Transverse colon (tissue), 4 donors: Measurements from ENCODE around the gene BICRA. TPM values are rescaled to one million over a fixed set of nuclear protein-coding genes. Genes with fewer than 3 reads are reported as not detected.

Experiments
- DNase-seq: peaks from one replicate; pipeline ENCODE4 v3.0.0-alpha.2; 2019
- H3K27ac ChIP-seq, 4 donors: fragments of 200-600 bp; sonication (generic); 2 replicates each; pipeline ENCODE4 v1.5.1; 2016 to 2018; ENCODE audit warnings: inconsistent platforms in 4 of 4
- H3K27me3 ChIP-seq: fragments of 200-600 bp; sonication (generic); 2 replicates; pipeline ENCODE4 v1.5.1; 2017; ENCODE audit warnings: inconsistent platforms
- H3K36me3 ChIP-seq, 4 donors: fragments of 200-600 bp; sonication (generic); 2 replicates each; pipeline ENCODE4 v1.5.1; 2017 to 2019; ENCODE audit warnings: inconsistent platforms in 4 of 4
- H3K4me1 ChIP-seq, 4 donors: fragments of 200-600 bp; sonication (generic); 2 replicates each; pipeline ENCODE4 v1.5.1; 2017 to 2020; ENCODE audit warnings: inconsistent platforms in 4 of 4
- H3K4me3 ChIP-seq, 4 donors: fragments of 200-600 bp; sonication (generic); 1 replicate in 1 of 4; 2 replicates in 3 of 4; pipeline versions ENCODE4 v1.5.1 to v1.6.1; 2017 to 2019; ENCODE audit warnings: inconsistent platforms in 4 of 4
- H3K9me3 ChIP-seq, 2 donors: fragments of 200-600 bp; sonication (generic); 2 replicates each; pipeline ENCODE4 v1.5.1; 2017 to 2019; ENCODE audit warnings: inconsistent platforms in 2 of 2
- EP300 ChIP-seq: sonication (generic); formaldehyde crosslinking; IDR thresholded peaks from one replicate; pipeline ENCODE4 v1.6.1; 2017; ENCODE audit warnings: antibody characterized with exemption, low read depth
- POLR2A ChIP-seq: fragments of 450-650 bp; IDR thresholded peaks from one replicate; pipeline ENCODE4 v1.6.1; 2016; ENCODE audit warnings: antibody characterized with exemption, mild to moderate bottlenecking, moderate library complexity
- POLR2AphosphoS5 ChIP-seq, 3 donors: sonication (generic); formaldehyde crosslinking; IDR thresholded peaks; one replicate each; pipeline ENCODE4 v1.6.1; 2016; ENCODE audit warnings: antibody characterized with exemption in 3 of 3
- WGBS, 2 donors: methylation state at CpG; one replicate each; pipeline ENCODE4 v1.1.5; 2018; ENCODE audit warnings: low coverage in 1 of 2; 5-methylcytosine and 5-hydroxymethylcytosine counted together
- in situ Hi-C, 4 donors: fragments of 200-750 bp; cut with MboI; loops; one replicate each; pipeline versions ENCODE4 v1.15.0 to v1.15.1; 2017; ENCODE audit warnings: low sequenced_read_pairs in 3 of 4, low pct_ligation_motif_present in 1 of 4, low pct_unique_long_range_greater_than_20kb in 1 of 4
- intact Hi-C: fragments of 100-400 bp; cut with DNase I; formaldehyde crosslinking; loops from one replicate; pipeline ENCODE4 v1.15.1; 2023; ENCODE audit warnings: low total_unique reads
- total RNA-seq, 4 donors: library from RNA; depleted of rRNA; stranded (reverse); fragments of >200 nt; gene quantifications; one replicate each; pipeline ENCODE4 v1.1.0, GENCODE V29; 2016
- TF ChIP-seq, protein P1 (sequence below), 5 experiments: fragments of 200-600 bp in 3 of 5; fragments of 450-650 bp in 2 of 5; sonication (generic) in 3 of 5; IDR thresholded peaks; 1 replicate in 2 of 5; 2 replicates in 3 of 5; pipeline ENCODE4 v1.5.1; 2016 to 2017; ENCODE audit warnings: antibody characterized with exemption in 5 of 5, inconsistent platforms in 3 of 5, mild to moderate bottlenecking in 2 of 5, moderate library complexity in 1 of 5

BICRA gene
- total RNA-seq, 4 donors from 2014 or later: 11.6 to 30.3 (median 13.2) TPM

- Histone ChIP-seq H3K27me3 (no peaks in the 10 kb centered on the region), H3K36me3 (peaks cover 0 to 14% (median 3%) of the 10 kb centered on the region in 4 donors), H3K27ac (no peak overlapping the region), H3K4me3 (no peak overlapping the region), H3K4me1 (peaks cover 4 to 17% (median 13%) of the 10 kb centered on the region in 4 donors), H3K9me3 (no peaks in the 10 kb centered on the region)
- TF ChIP-seq EP300: no peak
- TF ChIP-seq POLR2A: no peak
- TF ChIP-seq POLR2AphosphoS5 (IDR thresholded peaks at IDR 0.05): no peak
- TF ChIP-seq, protein P1, sequence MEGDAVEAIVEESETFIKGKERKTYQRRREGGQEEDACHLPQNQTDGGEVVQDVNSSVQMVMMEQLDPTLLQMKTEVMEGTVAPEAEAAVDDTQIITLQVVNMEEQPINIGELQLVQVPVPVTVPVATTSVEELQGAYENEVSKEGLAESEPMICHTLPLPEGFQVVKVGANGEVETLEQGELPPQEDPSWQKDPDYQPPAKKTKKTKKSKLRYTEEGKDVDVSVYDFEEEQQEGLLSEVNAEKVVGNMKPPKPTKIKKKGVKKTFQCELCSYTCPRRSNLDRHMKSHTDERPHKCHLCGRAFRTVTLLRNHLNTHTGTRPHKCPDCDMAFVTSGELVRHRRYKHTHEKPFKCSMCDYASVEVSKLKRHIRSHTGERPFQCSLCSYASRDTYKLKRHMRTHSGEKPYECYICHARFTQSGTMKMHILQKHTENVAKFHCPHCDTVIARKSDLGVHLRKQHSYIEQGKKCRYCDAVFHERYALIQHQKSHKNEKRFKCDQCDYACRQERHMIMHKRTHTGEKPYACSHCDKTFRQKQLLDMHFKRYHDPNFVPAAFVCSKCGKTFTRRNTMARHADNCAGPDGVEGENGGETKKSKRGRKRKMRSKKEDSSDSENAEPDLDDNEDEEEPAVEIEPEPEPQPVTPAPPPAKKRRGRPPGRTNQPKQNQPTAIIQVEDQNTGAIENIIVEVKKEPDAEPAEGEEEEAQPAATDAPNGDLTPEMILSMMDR (IDR thresholded peaks at IDR 0.05): no peak
- in situ Hi-C loops (loop anchor here in 3 of 4 donors (10.0 to 25.0 kb wide), 3 partner anchors 266 to 414 kb away; partner anchors contain the start of gene C5AR1 (in 1 of the 3)), intact Hi-C loops (loop anchor here (10.0 kb wide), 1 partner anchor 186 kb away; the partner anchor contains the start of gene NAPA)
- DNase-seq: no peak
- WGBS, 2 donors: 92 to 95% methylated on average over 5 to 43 of the region's 43 CpGs
Observed at GRCh38 chr19:47700934-47701716, 92.2 kb downstream of the BICRA start.

- in situ Hi-C loops: loop anchor here in 3 of 4 donors (10.0 to 25.0 kb wide), 3 partner anchors 267 to 415 kb away; partner anchors contain the start of gene C5AR1 (in 1 of the 3)
- H3K4me1 ChIP-seq: peaks cover 4 to 17% (median 13%) of the 10 kb centered on the region in 4 donors
- intact Hi-C loops: loop anchor here (10.0 kb wide), 1 partner anchor 187 kb away; the partner anchor contains the start of gene NAPA
- H3K27ac ChIP-seq: no peak overlapping the region
- no peak overlapping the region for H3K4me3 ChIP-seq
- DNase-seq: no peak
- peaks cover 0 to 14% (median 3%) of the 10 kb centered on the region in 4 donors for H3K36me3 ChIP-seq
- H3K9me3 ChIP-seq: no peaks in the 10 kb centered on the region
- H3K27me3 ChIP-seq: no peaks in the 10 kb centered on the region
- TF ChIP-seq, protein P1 (IDR thresholded peaks at IDR 0.05): no peak
- no peak for TF ChIP-seq EP300
- no peak for TF ChIP-seq POLR2A
- 97% methylated on average over 69 of the region's 91 CpGs; no CpG with 5 or more reads in 1 of the 2 donors for WGBS, 2 donors
Observed at GRCh38 chr19:47701717-47702552, 93.0 kb downstream of the BICRA start.

- in situ Hi-C loops: loop anchor here in 3 of 4 donors (10.0 to 25.0 kb wide), 3 partner anchors 268 to 415 kb away; partner anchors contain the start of gene C5AR1 (in 1 of the 3)
- H3K36me3 ChIP-seq: peaks cover 0 to 14% (median 3%) of the 10 kb centered on the region in 4 donors
- peak overlapping the region in 2 of 4 donors; percentile 63 to 74 for H3K27ac ChIP-seq
- peaks cover 3 to 16% (median 11%) of the 10 kb centered on the region in 4 donors for H3K4me1 ChIP-seq
- TF ChIP-seq POLR2AphosphoS5 (IDR thresholded peaks at IDR 0.05) (no peak), POLR2A (no peak), EP300 (no peak)
- TF ChIP-seq, protein P1 (IDR thresholded peaks at IDR 0.05): no peak
- no peak overlapping the region for H3K4me3 ChIP-seq
- peaks cover under 1% of the 10 kb centered on the region for H3K27me3 ChIP-seq
- 60 to 87% methylated on average over 1 to 18 of the region's 18 CpGs for WGBS, 2 donors
- no peak for DNase-seq
- intact Hi-C loops: loop anchor here (10.0 kb wide), 1 partner anchor 188 kb away; the partner anchor contains the start of gene NAPA
- H3K9me3 ChIP-seq: no peaks in the 10 kb centered on the region
Observed at GRCh38 chr19:47702671-47703070, 93.7 kb downstream of the BICRA start.
